ENCODE data around the gene FOXL3.
A peak's percentile ranks its signal among the peaks of the same experiment; 100 is the strongest.

The FOXL3 gene

GRCh38 chr7:265192-265997 is 24.6 kb upstream of the FOXL3 start:
- CTCF ChIA-PET: interaction anchor here (0.6 to 2.0 kb wide), 4 partner anchors 12 to 57 kb away, joined by 3 to 12 read pairs (median 4); no protein-coding TSS in a partner anchor
- POLR2A ChIA-PET: no interaction called here

More at GRCh38 chr7:265192-265997, 24.6 kb upstream of the FOXL3 start:
- Histone ChIP-seq H3K27ac (ENCODE audit: extremely low read depth, low read depth, low read length) (no peak overlapping the region), H3K9me3 (ENCODE audit: control insufficient read depth, insufficient read depth, low read depth, low read length) (no peaks in the 10 kb centered on the region), H3K36me3 (ENCODE audit: control insufficient read depth in 2 of 2, insufficient read depth in 1 of 2, low read length in 2 of 2) (peaks cover 0 to 2% of the 10 kb centered on the region in 2 experiments; a peak in 1 of 3 replicates), H3K4me3 (ENCODE audit: low read depth, low read length) (no peak overlapping the region), H3K4me1 (ENCODE audit: control insufficient read depth, insufficient read depth, low read length) (no peaks in the 10 kb centered on the region)
- TF ChIP-seq ZNF174 (tag by site-specific recombination; IDR thresholded peaks at IDR 0.05): no peak
- TF ChIP-seq ZNF16 (tag by site-specific recombination; IDR thresholded peaks at IDR 0.05; ENCODE audit: low read depth): no peak
- TF ChIP-seq ZNF266 (tag by site-specific recombination; IDR thresholded peaks at IDR 0.05; ENCODE audit: low read depth): no peak
- TF ChIP-seq ZBTB7A (tag by site-specific recombination; IDR thresholded peaks at IDR 0.05; ENCODE audit: low read depth): no peak
- TF ChIP-seq ZNF10 (tag by site-specific recombination; IDR thresholded peaks at IDR 0.05): no peak
- TF ChIP-seq AEBP2 (tag by site-specific recombination; IDR thresholded peaks at IDR 0.05; ENCODE audit: borderline replicate concordance): no peak
- peak; percentile 62 for TF ChIP-seq EGR2 (tag by site-specific recombination; IDR thresholded peaks at IDR 0.05; ENCODE audit: low read depth)
- peak; percentile 80 for TF ChIP-seq KLF1 (tag by site-specific recombination; IDR thresholded peaks at IDR 0.05)
- no peak for TF ChIP-seq KLF9 (tag by site-specific recombination; IDR thresholded peaks at IDR 0.05; ENCODE audit: low read depth)
- no peak for TF ChIP-seq IKZF3 (tag by site-specific recombination; IDR thresholded peaks at IDR 0.05)
- TF ChIP-seq, protein P1, sequence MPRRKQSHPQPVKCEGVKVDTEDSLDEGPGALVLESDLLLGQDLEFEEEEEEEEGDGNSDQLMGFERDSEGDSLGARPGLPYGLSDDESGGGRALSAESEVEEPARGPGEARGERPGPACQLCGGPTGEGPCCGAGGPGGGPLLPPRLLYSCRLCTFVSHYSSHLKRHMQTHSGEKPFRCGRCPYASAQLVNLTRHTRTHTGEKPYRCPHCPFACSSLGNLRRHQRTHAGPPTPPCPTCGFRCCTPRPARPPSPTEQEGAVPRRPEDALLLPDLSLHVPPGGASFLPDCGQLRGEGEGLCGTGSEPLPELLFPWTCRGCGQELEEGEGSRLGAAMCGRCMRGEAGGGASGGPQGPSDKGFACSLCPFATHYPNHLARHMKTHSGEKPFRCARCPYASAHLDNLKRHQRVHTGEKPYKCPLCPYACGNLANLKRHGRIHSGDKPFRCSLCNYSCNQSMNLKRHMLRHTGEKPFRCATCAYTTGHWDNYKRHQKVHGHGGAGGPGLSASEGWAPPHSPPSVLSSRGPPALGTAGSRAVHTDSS (tag by site-specific recombination; IDR thresholded peaks at IDR 0.05): no peak
- no peak for TF ChIP-seq ZNF658 (tag by site-specific recombination; IDR thresholded peaks at IDR 0.05)
- no peak for TF ChIP-seq YY1 (tag by site-specific recombination; IDR thresholded peaks at IDR 0.05)
- TF ChIP-seq RBAK (tag by site-specific recombination; IDR thresholded peaks at IDR 0.05): no peak
- no peak for TF ChIP-seq TCF7L2 (IDR thresholded peaks at IDR 0.05; ENCODE audit: borderline replicate concordance, low read depth, low read length)
- no peak for TF ChIP-seq ZNF596 (tag by site-specific recombination; IDR thresholded peaks at IDR 0.05)
- no peak for TF ChIP-seq KLF16 (tag by site-specific recombination; IDR thresholded peaks at IDR 0.05)
- TF ChIP-seq ZNF548 (tag by site-specific recombination; IDR thresholded peaks at IDR 0.05): no peak
- TF ChIP-seq FEZF1 (tag by site-specific recombination; IDR thresholded peaks at IDR 0.05): no peak
- no peak for TF ChIP-seq ZNF558 (tag by site-specific recombination; IDR thresholded peaks at IDR 0.05)
- TF ChIP-seq KLF17 (tag by site-specific recombination; IDR thresholded peaks at IDR 0.05): no peak
- TF ChIP-seq ZFHX2 (tag by site-specific recombination; conservative IDR thresholded peaks at IDR 0.05): peak; percentile 66
- no peak for TF ChIP-seq KLF10 (tag by site-specific recombination; IDR thresholded peaks at IDR 0.05)
- TF ChIP-seq, protein P2, sequence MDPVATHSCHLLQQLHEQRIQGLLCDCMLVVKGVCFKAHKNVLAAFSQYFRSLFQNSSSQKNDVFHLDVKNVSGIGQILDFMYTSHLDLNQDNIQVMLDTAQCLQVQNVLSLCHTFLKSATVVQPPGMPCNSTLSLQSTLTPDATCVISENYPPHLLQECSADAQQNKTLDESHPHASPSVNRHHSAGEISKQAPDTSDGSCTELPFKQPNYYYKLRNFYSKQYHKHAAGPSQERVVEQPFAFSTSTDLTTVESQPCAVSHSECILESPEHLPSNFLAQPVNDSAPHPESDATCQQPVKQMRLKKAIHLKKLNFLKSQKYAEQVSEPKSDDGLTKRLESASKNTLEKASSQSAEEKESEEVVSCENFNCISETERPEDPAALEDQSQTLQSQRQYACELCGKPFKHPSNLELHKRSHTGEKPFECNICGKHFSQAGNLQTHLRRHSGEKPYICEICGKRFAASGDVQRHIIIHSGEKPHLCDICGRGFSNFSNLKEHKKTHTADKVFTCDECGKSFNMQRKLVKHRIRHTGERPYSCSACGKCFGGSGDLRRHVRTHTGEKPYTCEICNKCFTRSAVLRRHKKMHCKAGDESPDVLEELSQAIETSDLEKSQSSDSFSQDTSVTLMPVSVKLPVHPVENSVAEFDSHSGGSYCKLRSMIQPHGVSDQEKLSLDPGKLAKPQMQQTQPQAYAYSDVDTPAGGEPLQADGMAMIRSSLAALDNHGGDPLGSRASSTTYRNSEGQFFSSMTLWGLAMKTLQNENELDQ (tag by site-specific recombination; IDR thresholded peaks at IDR 0.05; ENCODE audit: low read depth): no peak
